OCI-M1 (cell line): ENCODE measurements around the gene NEDD4L.

Experiments used
- DNase-seq: peaks from one replicate; lab custom pipeline; 2025; lab: John Stamatoyannopoulos, UW

Gene NEDD4L

GRCh38 chr18:58095655-58096054 is 51.6 kb downstream of the NEDD4L start:
- no peak for DNase-seq

- DNase-seq: no peak
These were observed 52.6 kb downstream of the NEDD4L start for GRCh38 chr18:58096658-58097057.

GRCh38 chr18:58097121-58097906 is 53.3 kb downstream of the NEDD4L start:
- no peak for DNase-seq

- DNase-seq: no peak
These were observed 53.8 kb downstream of the NEDD4L start for GRCh38 chr18:58097907-58098166.

- no peak for DNase-seq
These were observed 54.7 kb downstream of the NEDD4L start for GRCh38 chr18:58098706-58099105.

- DNase-seq: no peak
These were observed 56.1 kb downstream of the NEDD4L start for GRCh38 chr18:58100154-58100553.

- no peak for DNase-seq
These were observed 57.3 kb downstream of the NEDD4L start for GRCh38 chr18:58101291-58101794.

GRCh38 chr18:58102018-58102417 is 58.0 kb downstream of the NEDD4L start:
- DNase-seq: no peak

- DNase-seq: peak; percentile 17
These were observed 58.8 kb downstream of the NEDD4L start for GRCh38 chr18:58102875-58103274.

- DNase-seq: peak; percentile 56
These were observed 59.4 kb downstream of the NEDD4L start for GRCh38 chr18:58103339-58103985.

GRCh38 chr18:58104096-58104495 is 60.1 kb downstream of the NEDD4L start:
- DNase-seq: peak; percentile 62

- DNase-seq: no peak
These were observed 61.3 kb downstream of the NEDD4L start for GRCh38 chr18:58105206-58105887.

- no peak for DNase-seq
These were observed 61.8 kb downstream of the NEDD4L start for GRCh38 chr18:58105888-58106260.

GRCh38 chr18:58106289-58107070 is 62.5 kb downstream of the NEDD4L start:
- DNase-seq: no peak

GRCh38 chr18:58109256-58109655 is 65.2 kb downstream of the NEDD4L start:
- DNase-seq: no peak

GRCh38 chr18:58110398-58110797 is 66.4 kb downstream of the NEDD4L start:
- DNase-seq: no peak

- no peak for DNase-seq
These were observed 68.1 kb downstream of the NEDD4L start for GRCh38 chr18:58112174-58112573.

GRCh38 chr18:58113337-58113736 is 69.3 kb downstream of the NEDD4L start:
- DNase-seq: no peak

GRCh38 chr18:58114766-58115165 is 70.7 kb downstream of the NEDD4L start:
- no peak for DNase-seq

GRCh38 chr18:58116818-58117217 is 72.8 kb downstream of the NEDD4L start:
- DNase-seq: no peak

- DNase-seq: peak; percentile 71
These were observed 73.9 kb downstream of the NEDD4L start for GRCh38 chr18:58117786-58118403.

- DNase-seq: no peak
These were observed 74.5 kb downstream of the NEDD4L start for GRCh38 chr18:58118536-58118935.
